Body of pancreas (tissue), 4 donors: ENCODE data around the gene ADCY5.

Source experiments
- CTCF ChIP-seq, 7 experiments: fragments of 450-650 bp in 4 of 7; fragments of 200-600 bp in 3 of 7; sonication (generic) in 3 of 7; IDR thresholded peaks; one replicate each; pipeline ENCODE4 v1.5.1; 2016 to 2019; ENCODE audit warnings: antibody characterized with exemption in 7 of 7
- POLR2A ChIP-seq, 3 donors: fragments of 450-650 bp; IDR thresholded peaks; one replicate each; pipeline ENCODE4 v1.6.1; 2016; ENCODE audit warnings: antibody characterized with exemption in 3 of 3, mild to moderate bottlenecking in 2 of 3

DNA sequence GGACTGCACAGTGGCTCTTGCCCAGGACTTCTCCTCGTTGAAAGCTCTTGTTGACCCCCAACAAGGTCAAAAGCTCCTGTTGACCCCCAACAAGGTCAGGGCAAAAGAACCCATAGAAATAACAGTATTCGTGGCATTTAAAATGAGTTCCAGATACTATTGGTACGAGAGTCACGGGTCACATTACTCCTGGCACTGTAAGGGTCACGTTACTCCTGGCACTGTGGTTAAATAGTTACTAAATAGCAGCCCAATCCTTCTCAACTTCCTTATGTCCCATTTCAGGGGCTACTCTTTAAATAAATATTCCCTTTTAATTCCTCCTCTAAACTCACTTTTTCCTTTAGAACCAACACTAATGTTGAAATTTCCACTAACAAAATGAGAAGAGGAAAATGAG lies 18.2 kb upstream of the ADCY5 start:
- TF ChIP-seq CTCF (IDR thresholded peaks at IDR 0.05): no peak
- TF ChIP-seq POLR2A (IDR thresholded peaks at IDR 0.05): no peak
